IPS-18c (cell line): Measurements from ENCODE around the gene POLR1G.

Experiments used
- H3K4me3 ChIP-seq: 2 replicates; pipeline ENCODE4 v1.7.0; 2013; ENCODE audit warnings: low read depth, mild to moderate bottlenecking, low read length, moderate library complexity; ENCODE audit not compliant: insufficient read depth
- H3K9me3 ChIP-seq: one replicate; pipeline ENCODE4 v1.6.1; 2013; ENCODE audit warnings: mild to moderate bottlenecking, low read length, moderate library complexity; ENCODE audit not compliant: control insufficient read depth, insufficient read depth

The POLR1G gene

GRCh38 chr19:45451850-45452387 lies 45.5 kb downstream of the POLR1G start:
- Histone ChIP-seq H3K9me3 (no peaks in the 10 kb centered on the region), H3K4me3 (no peak overlapping the region)

GRCh38 chr19:45455707-45456499 lies 49.5 kb downstream of the POLR1G start:
- no peaks in the 10 kb centered on the region for H3K9me3 ChIP-seq
- no peak overlapping the region for H3K4me3 ChIP-seq

GRCh38 chr19:45456500-45456815 lies 50.0 kb downstream of the POLR1G start:
- Histone ChIP-seq H3K9me3 (no peaks in the 10 kb centered on the region), H3K4me3 (no peak overlapping the region)

- Histone ChIP-seq H3K4me3 (no peak overlapping the region), H3K9me3 (no peaks in the 10 kb centered on the region)
Observed at GRCh38 chr19:45457776-45458175, 51.3 kb downstream of the POLR1G start.
